ENCODE results near the gene CD109.

The CD109 gene

DNA sequence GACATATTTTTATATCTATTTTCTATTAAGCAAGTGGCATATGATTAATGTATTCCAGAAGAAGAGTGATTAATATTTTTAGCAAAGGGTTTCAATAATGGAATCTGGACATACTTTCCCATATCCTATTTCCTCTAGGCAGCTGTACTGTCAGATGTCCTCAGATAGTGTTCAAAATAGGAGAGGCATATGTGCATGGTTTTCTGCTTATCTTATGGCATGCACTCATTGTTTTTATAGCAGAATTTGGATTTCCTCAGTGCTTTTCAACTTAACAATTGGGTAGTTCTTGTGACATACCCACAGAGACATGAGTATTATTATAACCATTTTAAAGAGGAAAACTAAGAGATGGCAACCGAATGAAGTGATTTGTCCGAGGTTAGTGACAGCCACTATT, 29.6 kb upstream of the CD109 start:
- TF ChIP-seq POLR2A (IDR thresholded peaks at IDR 0.05; ENCODE audit: extremely low read depth, insufficient read length) (no peak), MYC (IDR thresholded peaks at IDR 0.05; ENCODE audit: low read depth, low read length) (no peak), MAX (IDR thresholded peaks at IDR 0.05; ENCODE audit: low read depth, low read length) (no peak)
- TF ChIP-seq, protein P1, sequence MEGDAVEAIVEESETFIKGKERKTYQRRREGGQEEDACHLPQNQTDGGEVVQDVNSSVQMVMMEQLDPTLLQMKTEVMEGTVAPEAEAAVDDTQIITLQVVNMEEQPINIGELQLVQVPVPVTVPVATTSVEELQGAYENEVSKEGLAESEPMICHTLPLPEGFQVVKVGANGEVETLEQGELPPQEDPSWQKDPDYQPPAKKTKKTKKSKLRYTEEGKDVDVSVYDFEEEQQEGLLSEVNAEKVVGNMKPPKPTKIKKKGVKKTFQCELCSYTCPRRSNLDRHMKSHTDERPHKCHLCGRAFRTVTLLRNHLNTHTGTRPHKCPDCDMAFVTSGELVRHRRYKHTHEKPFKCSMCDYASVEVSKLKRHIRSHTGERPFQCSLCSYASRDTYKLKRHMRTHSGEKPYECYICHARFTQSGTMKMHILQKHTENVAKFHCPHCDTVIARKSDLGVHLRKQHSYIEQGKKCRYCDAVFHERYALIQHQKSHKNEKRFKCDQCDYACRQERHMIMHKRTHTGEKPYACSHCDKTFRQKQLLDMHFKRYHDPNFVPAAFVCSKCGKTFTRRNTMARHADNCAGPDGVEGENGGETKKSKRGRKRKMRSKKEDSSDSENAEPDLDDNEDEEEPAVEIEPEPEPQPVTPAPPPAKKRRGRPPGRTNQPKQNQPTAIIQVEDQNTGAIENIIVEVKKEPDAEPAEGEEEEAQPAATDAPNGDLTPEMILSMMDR (IDR thresholded peaks at IDR 0.05; ENCODE audit: low read depth, low read length) = no peak
- no peak overlapping the region for H3K4me3 ChIP-seq (ENCODE audit: low read depth, low read length)
- no peak for DNase-seq (ENCODE audit: low read depth)

GRCh38 chr6:73667798-73668197, 28.2 kb upstream of the CD109 start:
- TF ChIP-seq, protein P1 (IDR thresholded peaks at IDR 0.05; ENCODE audit: low read depth, low read length) = no peak
- no peak for TF ChIP-seq POLR2A (IDR thresholded peaks at IDR 0.05; ENCODE audit: extremely low read depth, insufficient read length)
- TF ChIP-seq MYC (IDR thresholded peaks at IDR 0.05; ENCODE audit: low read depth, low read length) = no peak
- TF ChIP-seq MAX (IDR thresholded peaks at IDR 0.05; ENCODE audit: low read depth, low read length) = no peak
- no peak overlapping the region for H3K4me3 ChIP-seq (ENCODE audit: low read depth, low read length)

DNA sequence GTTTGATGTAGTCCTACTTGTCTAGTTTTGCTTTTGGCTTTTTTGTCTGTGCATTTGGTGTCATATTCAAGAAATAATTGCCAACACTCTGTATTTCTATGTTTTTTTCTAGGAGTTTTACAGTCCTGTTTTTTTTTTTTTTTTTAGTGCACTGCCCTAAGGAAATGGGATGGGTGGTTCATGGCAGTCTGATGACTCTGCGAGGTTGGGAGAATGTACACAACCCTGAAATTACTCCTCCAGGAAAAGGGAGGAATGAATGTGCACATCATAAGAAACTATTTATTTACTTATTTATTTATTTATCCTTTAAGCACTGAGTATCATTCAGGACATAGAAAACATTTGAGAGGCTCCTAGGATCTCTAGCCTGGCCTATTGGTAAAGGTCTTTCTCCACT, 27.0 kb upstream of the CD109 start:
- TF ChIP-seq MYC (IDR thresholded peaks at IDR 0.05; ENCODE audit: low read depth, low read length) = no peak
- TF ChIP-seq MAX (IDR thresholded peaks at IDR 0.05; ENCODE audit: low read depth, low read length) = no peak
- TF ChIP-seq, protein P1 (IDR thresholded peaks at IDR 0.05; ENCODE audit: low read depth, low read length) = no peak
- TF ChIP-seq POLR2A (IDR thresholded peaks at IDR 0.05; ENCODE audit: extremely low read depth, insufficient read length) = no peak
- no peak for DNase-seq (ENCODE audit: low read depth)
- H3K4me3 ChIP-seq (ENCODE audit: low read depth, low read length) = no peak overlapping the region

More at GRCh38 chr6:73667798-73668197, 28.2 kb upstream of the CD109 start:
- DNase-seq (ENCODE audit: low read depth) = no peak

- no peak overlapping the region for H3K4me3 ChIP-seq (ENCODE audit: low read depth, low read length)
- TF ChIP-seq MAX (IDR thresholded peaks at IDR 0.05; ENCODE audit: low read depth, low read length) (no peak), POLR2A (IDR thresholded peaks at IDR 0.05; ENCODE audit: extremely low read depth, insufficient read length) (no peak), MYC (IDR thresholded peaks at IDR 0.05; ENCODE audit: low read depth, low read length) (no peak)
- TF ChIP-seq, protein P1 (IDR thresholded peaks at IDR 0.05; ENCODE audit: low read depth, low read length) = no peak
- peak; percentile 28 for DNase-seq (ENCODE audit: low read depth)
These were observed 23.9 kb upstream of the CD109 start for GRCh38 chr6:73671911-73672685.

DNA sequence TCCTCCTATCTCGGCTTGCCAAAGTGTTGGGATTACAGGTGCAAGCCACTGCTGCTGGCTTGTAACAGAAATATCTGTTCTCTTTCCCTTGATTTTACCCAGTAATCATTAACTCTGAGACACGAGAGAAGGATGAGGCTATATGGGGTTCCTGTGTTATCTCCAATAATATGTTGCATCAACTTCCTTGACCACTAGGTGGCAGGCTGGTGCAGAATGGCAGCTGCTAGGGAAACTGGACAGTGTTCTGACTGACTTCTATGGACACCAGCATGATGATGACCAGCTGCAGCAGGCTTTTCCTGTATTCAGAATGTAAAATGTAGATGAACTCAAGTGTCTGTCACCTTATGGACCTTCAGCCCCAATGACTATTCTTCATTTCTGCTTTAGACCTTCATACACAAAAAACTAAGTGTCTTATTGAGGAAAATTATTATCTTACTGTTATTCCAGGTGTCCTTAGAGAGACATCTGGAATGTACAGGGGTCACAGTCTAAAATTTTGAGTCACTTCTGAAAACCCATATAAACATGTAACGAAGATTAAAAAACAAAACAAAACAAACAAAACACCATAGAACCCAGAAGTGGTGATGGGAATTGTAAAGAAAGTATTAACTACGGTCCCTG, 20.4 kb upstream of the CD109 start:
- peak; percentile 74 for DNase-seq (ENCODE audit: low read depth)
- H3K4me3 ChIP-seq (ENCODE audit: low read depth, low read length) = no peak overlapping the region
- TF ChIP-seq MYC (IDR thresholded peaks at IDR 0.05; ENCODE audit: low read depth, low read length) = no peak
- TF ChIP-seq, protein P1 (IDR thresholded peaks at IDR 0.05; ENCODE audit: low read depth, low read length) = peak; percentile 93

All from NB4 (cell line).